ENCODE data around the gene CCDC24.

- no peak for TF ChIP-seq REST (IDR thresholded peaks at IDR 0.05; ENCODE audit: insufficient read depth in 1 of 2, low read depth in 2 of 2, low read length in 1 of 2)
- no peak for TF ChIP-seq CTCF (IDR thresholded peaks at IDR 0.05)
- TF ChIP-seq SIN3A (IDR thresholded peaks at IDR 0.05; ENCODE audit: borderline replicate concordance, insufficient read depth, low read depth, low read length) = no peak
- TF ChIP-seq POLR2AphosphoS5 (IDR thresholded peaks at IDR 0.05; ENCODE audit: low read depth, low read length) = no peak
Measured at GRCh38 chr1:44021581-44022321, 30.4 kb downstream of the CCDC24 start.

All from Panc1 (cell line).